C4-2B (cell line): Measurements from ENCODE around the gene ZPR1.

Source experiments
- H3K27ac ChIP-seq: fragments of 450-650 bp; 2 replicates; pipeline ENCODE4 v1.5.1; 2017
- CTCF ChIP-seq: fragments of 450-650 bp; conservative IDR thresholded peaks from 2 replicates; pipeline ENCODE4 v1.5.1; 2017; ENCODE audit warnings: mild to moderate bottlenecking
- ZFX ChIP-seq: fragments of 450-650 bp; IDR thresholded peaks from 2 replicates; pipeline ENCODE4 v1.6.1; 2017

ZPR1 gene

GRCh38 chr11:116833491-116833815 is 45.6 kb upstream of the ZPR1 start:
- no peak for TF ChIP-seq CTCF
- TF ChIP-seq ZFX, result no peak
- H3K27ac ChIP-seq, result no peak overlapping the region

GRCh38 chr11:116832350-116833290 is 44.8 kb upstream of the ZPR1 start:
- no peak overlapping the region for H3K27ac ChIP-seq
- TF ChIP-seq ZFX, result no peak
- TF ChIP-seq CTCF, result no peak

GRCh38 chr11:116831790-116832349 is 44.0 kb upstream of the ZPR1 start:
- no peak overlapping the region for H3K27ac ChIP-seq
- TF ChIP-seq CTCF, result no peak
- no peak for TF ChIP-seq ZFX

GRCh38 chr11:116830184-116830912 is 42.5 kb upstream of the ZPR1 start:
- no peak overlapping the region for H3K27ac ChIP-seq
- TF ChIP-seq CTCF (no peak), ZFX (no peak)

GRCh38 chr11:116829525-116830183 is 41.8 kb upstream of the ZPR1 start, which contains the start of gene APOC3:
Gene APOC3, plus strand, starts transcription at chr11:116829907. Its CDS starts 676 bp downstream, at chr11:116830583.
- H3K27ac ChIP-seq, result no peak within 1 kb of the TSS
- TF ChIP-seq ZFX (no peak), CTCF (no peak)

- no peak for TF ChIP-seq CTCF
- TF ChIP-seq ZFX, result no peak
- no peak overlapping the region for H3K27ac ChIP-seq
Observed at GRCh38 chr11:116828632-116829524, 41.1 kb upstream of the ZPR1 start.
